Activated naive CD4-positive, alpha-beta T cell treated with anti-CD3 and anti-CD28 coated beads, Interleukin-2, amount 50 U/mL, for 24 hours (primary cell): ENCODE results near the gene VSTM2B.

Experiments
- H3K27ac Mint-ChIP-seq: one replicate; pipeline ENCODE4 v1.8.0; 2021; ENCODE audit warnings: mild to moderate bottlenecking, mixed read lengths
- H3K27me3 Mint-ChIP-seq: one replicate; pipeline ENCODE4 v1.8.0; 2021; ENCODE audit warnings: mixed read lengths
- H3K36me3 Mint-ChIP-seq: one replicate; pipeline ENCODE4 v1.8.0; 2021; ENCODE audit warnings: mixed read lengths
- H3K4me1 Mint-ChIP-seq: one replicate; pipeline ENCODE4 v1.8.0; 2021; ENCODE audit warnings: mixed read lengths
- H3K4me3 Mint-ChIP-seq: one replicate; pipeline ENCODE4 v1.8.0; 2021; ENCODE audit warnings: mild to moderate bottlenecking, mixed read lengths
- H3K9me3 Mint-ChIP-seq: one replicate; pipeline ENCODE4 v1.8.0; 2021; ENCODE audit warnings: mixed read lengths

VSTM2B gene

DNA sequence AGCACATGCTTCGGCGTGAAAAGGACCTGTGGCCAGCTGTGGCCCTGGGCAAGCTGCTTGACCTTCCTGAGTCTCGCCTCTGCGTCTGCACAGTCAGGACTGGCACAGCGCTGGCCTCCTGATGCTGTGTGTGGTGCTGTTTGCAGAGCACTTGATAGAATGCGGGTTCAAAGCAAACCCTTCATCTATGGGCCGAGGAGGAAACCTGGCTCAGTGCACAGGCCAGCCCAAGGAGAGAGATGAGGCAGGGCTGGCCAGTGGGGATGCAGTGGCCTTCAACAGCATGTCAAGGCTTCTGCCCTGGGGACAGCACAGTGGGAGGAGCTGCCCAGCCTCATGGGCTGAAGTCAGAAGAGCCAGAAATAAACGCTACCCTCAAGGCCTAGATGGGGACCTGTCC, 21.3 kb upstream of the VSTM2B start:
- Mint-ChIP-seq H3K27me3 (peaks cover 7% of the 10 kb centered on the region), H3K4me3 (no peak overlapping the region), H3K27ac (no peak overlapping the region), H3K4me1 (no peaks in the 10 kb centered on the region), H3K9me3 (no peaks in the 10 kb centered on the region), H3K36me3 (no peaks in the 10 kb centered on the region)

DNA sequence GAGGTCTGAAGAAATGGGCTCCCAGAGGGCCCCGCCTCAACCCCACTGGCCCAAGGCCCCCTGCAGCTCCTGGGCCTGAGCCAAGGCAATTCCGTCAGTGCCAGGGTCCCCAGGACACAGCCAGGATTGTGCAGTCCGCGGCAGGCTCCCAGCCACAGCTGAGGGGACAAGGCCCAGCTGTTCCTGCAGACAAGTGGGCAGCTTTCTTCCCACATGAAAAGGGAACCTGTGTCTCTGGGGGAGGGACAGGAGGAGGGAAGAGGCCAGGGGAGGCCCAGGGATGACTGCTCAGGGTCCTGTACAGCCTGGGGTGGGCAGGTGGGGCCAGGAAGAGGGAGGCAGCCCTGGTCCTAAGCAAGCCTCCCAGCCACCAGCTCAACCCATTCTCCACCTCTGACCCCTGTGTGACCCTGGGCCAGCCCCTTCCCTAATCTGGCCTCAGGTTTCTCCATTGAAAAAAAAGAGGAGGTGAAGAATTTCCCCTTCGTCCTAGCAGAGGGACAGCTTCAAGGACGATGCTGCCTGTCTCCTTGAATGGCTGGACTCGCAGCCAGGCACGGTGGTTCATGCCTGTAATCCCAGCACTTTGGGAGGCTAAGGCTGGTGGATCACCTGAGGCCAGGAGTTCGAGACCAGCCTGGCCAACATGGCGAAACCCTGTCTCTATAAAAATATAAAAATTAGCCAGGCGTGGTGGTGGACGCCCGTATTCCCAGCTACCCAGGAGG, 20.5 kb upstream of the VSTM2B start:
- H3K27ac Mint-ChIP-seq: no peak overlapping the region
- H3K27me3 Mint-ChIP-seq: peaks cover 11% of the 10 kb centered on the region
- no peak overlapping the region for H3K4me3 Mint-ChIP-seq
- H3K9me3 Mint-ChIP-seq: no peaks in the 10 kb centered on the region
- no peaks in the 10 kb centered on the region for H3K36me3 Mint-ChIP-seq
- no peaks in the 10 kb centered on the region for H3K4me1 Mint-ChIP-seq

DNA sequence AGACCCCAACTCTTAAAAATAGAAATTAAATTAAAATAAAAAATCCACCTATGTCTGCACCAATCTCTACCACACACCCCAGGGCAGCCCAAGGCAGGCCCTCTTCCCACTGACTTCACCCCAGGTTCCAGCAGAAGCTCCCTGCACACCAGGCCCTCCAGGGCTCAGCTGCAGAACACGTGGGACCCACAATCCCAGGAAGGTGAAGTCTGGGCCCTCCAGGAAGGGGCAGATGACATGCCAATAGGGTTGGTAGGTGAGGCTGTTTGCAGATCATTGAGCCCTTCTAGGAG, 19.2 kb upstream of the VSTM2B start:
- no peak overlapping the region for H3K4me3 Mint-ChIP-seq
- no peaks in the 10 kb centered on the region for H3K36me3 Mint-ChIP-seq
- H3K27ac Mint-ChIP-seq: no peak overlapping the region
- H3K27me3 Mint-ChIP-seq: peaks cover 11% of the 10 kb centered on the region
- H3K9me3 Mint-ChIP-seq: no peaks in the 10 kb centered on the region
- H3K4me1 Mint-ChIP-seq: no peaks in the 10 kb centered on the region

DNA sequence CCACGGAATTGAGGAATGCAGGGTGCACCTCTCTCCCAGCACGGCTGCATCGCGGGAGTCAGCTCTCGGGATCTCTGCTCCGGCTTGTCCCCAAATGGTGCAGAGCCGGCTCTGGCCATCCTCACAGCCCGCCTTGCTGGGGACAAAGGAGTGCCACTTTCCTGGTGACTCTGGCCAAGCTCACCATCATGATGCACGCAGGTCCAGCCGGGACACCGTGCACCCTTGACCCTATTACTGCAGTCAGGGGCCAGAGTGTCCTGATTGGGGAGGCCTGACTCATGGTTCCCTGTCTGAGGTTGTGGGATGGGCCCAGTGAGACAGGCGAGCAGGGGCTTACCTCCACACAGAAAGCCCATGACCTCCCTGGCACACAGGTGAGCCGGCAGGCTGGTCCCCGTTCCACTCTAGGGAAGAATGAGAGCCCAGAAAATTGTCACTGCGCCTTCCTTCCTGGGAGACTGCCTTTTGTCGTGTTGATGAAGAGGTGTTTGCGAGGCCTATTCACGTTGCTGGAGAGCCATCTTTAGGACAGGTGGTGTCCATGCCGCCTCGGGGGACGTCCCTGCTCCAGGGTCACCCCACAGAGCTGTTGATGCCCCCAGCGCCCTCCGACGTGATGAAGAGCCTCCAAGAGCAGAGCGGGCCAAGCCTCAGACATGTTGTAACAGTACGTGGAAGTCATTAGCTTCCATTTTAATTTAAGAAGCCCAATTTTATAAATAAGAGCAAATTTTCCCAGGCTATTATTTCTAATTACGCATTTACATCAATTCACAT, 18.5 kb upstream of the VSTM2B start:
- Mint-ChIP-seq H3K27me3 (peaks cover 13% of the 10 kb centered on the region), H3K9me3 (no peaks in the 10 kb centered on the region)

DNA sequence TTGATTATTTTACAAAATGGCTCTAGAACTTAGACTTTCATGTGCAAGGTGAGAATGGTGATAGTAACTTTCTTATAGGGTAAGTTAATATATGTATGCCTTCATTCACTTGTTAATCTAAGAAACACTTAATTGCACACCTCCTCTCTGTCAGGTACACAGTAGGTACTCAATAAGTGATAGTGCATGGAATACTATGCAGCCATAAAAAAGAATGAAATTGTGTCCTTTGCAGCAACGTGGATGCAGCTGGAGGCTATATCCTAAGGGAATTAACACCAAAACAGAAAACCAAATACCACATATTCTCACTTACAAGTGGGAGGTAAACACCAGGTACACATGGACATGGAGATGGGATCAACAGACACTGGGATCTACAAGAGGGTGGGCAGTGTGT, 17.6 kb upstream of the VSTM2B start:
- Mint-ChIP-seq H3K4me3 (no peak overlapping the region), H3K36me3 (no peaks in the 10 kb centered on the region), H3K9me3 (no peaks in the 10 kb centered on the region), H3K27ac (no peak overlapping the region), H3K4me1 (no peaks in the 10 kb centered on the region), H3K27me3 (peaks cover 14% of the 10 kb centered on the region)

More for the DNA sequence above, 18.5 kb upstream of the VSTM2B start:
- Mint-ChIP-seq H3K4me1 (no peaks in the 10 kb centered on the region), H3K4me3 (no peak overlapping the region), H3K36me3 (no peaks in the 10 kb centered on the region), H3K27ac (no peak overlapping the region)

DNA sequence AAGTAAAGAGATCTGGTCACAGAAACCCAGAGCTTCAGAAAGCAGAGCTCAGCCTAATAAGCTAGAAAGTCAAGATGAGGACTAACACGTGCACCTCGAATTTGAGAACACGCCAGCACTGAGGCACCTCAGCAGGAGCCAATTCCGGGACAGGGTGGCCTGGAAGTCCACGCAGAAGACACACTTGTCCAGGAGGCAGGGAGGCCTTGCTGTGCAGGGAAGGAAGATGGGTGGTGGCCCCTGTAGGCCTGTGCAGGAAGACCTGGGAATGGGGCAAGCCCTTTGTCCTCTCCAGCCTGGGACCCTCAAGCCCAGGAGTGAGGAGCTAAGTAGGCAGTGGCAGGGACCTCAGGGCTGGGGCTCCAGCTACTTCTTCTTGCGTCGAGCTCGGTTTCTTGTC, 16.3 kb upstream of the VSTM2B start:
- H3K9me3 Mint-ChIP-seq: no peaks in the 10 kb centered on the region
- H3K36me3 Mint-ChIP-seq: no peaks in the 10 kb centered on the region
- no peaks in the 10 kb centered on the region for H3K4me1 Mint-ChIP-seq
- no peak overlapping the region for H3K27ac Mint-ChIP-seq
- no peak overlapping the region for H3K4me3 Mint-ChIP-seq
- peaks cover 14% of the 10 kb centered on the region for H3K27me3 Mint-ChIP-seq

DNA sequence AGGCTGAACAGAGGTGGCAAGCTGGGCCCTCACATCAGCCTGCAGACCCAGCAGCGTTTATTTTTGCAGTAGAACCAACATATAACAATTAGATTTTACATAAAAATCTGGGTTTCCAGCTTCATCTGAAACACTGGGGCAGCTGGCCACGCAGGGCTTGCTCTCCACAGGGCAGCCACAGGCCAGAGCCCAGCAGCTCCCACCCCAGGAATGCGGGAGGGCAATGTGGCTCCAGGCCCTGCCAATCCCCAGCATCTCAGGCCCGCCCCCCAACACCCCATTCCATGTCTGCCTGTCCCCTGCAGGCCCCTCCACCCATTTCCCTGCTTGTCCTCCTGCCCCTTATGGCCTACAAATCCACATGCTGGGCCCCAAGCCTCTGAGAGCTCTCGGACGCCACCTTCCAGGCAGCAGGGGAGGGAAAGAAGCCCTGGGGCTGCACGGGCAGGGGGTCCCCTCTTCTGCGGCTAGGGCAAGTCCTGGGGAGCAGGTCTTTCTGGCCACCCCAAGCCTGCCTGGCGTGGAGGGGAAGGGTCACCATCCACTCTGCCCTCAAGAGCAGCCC, 15.0 kb upstream of the VSTM2B start:
- no peak overlapping the region for H3K4me3 Mint-ChIP-seq
- H3K27me3 Mint-ChIP-seq: peaks cover 14% of the 10 kb centered on the region
- no peaks in the 10 kb centered on the region for H3K36me3 Mint-ChIP-seq
- no peaks in the 10 kb centered on the region for H3K4me1 Mint-ChIP-seq
- no peak overlapping the region for H3K27ac Mint-ChIP-seq
- H3K9me3 Mint-ChIP-seq: no peaks in the 10 kb centered on the region

DNA sequence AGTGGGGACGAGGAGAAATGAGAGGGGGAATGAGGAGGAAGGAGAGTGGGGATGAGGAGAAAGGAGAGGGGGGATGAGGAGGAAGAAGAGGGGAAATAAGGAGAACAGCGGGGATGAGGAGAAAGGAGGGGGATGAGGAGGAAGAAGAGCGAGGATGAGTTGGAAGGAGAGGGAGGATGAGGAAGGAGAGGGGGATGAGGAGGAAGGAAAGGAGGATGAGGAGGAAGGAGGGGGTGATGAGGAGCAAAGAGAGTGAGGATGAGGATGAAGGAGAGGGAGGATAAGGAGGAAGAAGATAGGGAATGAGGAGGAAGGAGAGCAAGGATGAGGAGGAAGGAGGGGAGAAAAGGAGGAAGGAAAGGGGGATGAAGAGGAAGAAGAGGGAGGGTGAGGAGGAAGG, 14.0 kb upstream of the VSTM2B start:
- no peaks in the 10 kb centered on the region for H3K4me1 Mint-ChIP-seq
- H3K27me3 Mint-ChIP-seq: peaks cover 14% of the 10 kb centered on the region
- H3K27ac Mint-ChIP-seq: no peak overlapping the region
- H3K9me3 Mint-ChIP-seq: no peaks in the 10 kb centered on the region
- H3K4me3 Mint-ChIP-seq: no peak overlapping the region
- H3K36me3 Mint-ChIP-seq: no peaks in the 10 kb centered on the region

DNA sequence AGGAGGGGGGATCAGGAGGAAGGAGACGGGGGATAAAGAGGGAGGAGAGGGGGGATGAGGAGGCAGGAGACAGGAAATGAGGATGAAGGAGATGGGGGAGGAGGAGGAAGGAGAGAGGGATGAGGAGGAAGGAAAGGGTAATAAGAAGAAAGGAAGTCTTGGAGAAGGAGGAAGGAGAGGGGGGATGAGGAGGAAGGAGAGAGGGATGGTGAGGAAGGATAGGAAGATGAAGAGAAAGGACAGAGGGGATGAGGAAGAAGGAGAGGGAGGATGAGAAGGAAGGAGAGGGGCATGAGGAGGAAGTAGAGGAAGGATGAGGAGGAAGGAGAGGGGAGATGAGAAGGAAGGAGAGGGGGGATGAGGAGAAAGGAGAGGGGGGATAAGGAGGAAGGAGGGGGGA, 13.0 kb upstream of the VSTM2B start:
- Mint-ChIP-seq H3K27me3 (peaks cover 14% of the 10 kb centered on the region), H3K4me1 (no peaks in the 10 kb centered on the region)

DNA sequence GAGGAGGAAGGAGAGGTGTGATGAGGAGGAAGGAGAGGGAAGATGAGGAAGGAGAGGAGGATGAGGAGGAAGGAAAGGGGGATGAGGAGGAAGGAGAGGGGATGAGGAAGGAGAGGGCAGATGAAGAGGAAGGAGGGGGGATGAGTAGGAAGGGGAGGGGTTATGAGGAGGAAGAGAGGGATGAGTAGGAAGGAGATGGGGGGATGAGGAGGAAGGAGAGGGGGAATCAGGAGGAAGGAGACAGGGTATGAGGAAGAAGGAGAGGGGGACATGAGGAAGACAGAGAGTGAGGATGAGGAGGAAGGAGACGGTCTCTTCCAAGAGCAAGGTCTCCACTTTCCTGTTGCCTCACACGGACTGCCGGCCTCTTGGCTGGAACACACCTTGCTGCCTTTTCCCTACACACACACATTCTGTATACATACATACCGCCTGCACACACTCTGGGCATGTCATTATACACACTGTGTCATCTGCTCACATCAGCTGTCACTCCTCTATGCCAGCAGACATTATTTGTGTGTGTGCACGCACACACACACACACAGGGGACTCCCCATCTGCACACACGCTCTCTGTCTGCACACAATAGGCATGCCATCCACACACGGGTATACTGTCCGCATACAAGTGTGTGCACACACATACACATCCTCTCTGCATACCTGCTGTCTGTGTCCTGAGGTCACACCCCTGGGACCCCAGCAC, 11.1 kb upstream of the VSTM2B start:
- H3K4me1 Mint-ChIP-seq: no peaks in the 10 kb centered on the region
- no peak overlapping the region for H3K27ac Mint-ChIP-seq
- peaks cover 8% of the 10 kb centered on the region for H3K27me3 Mint-ChIP-seq
- H3K36me3 Mint-ChIP-seq: no peaks in the 10 kb centered on the region
- no peak overlapping the region for H3K4me3 Mint-ChIP-seq
- no peaks in the 10 kb centered on the region for H3K9me3 Mint-ChIP-seq

More for the DNA sequence above, 13.0 kb upstream of the VSTM2B start:
- Mint-ChIP-seq H3K4me3 (no peak overlapping the region), H3K36me3 (no peaks in the 10 kb centered on the region), H3K27ac (no peak overlapping the region), H3K9me3 (no peaks in the 10 kb centered on the region)

DNA sequence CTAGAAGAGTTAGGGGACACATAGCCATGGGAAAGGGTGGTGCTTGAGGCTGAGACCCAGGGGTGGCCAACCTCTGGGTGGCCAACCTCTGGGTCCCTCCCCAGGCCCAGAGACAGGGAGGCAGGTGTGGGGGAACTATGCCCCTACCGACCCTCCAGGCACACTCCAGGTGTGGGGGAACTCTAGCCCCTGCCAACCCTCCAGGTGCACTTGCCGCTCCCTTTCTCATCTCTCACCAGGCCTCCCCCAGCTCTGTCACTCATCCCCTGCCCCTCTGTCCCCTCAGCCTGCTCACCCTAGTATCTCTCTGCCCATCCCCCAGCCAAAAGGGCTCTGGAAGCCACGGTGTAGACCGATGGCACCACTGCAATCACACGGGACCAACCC, 10.6 kb upstream of the VSTM2B start:
- Mint-ChIP-seq H3K27ac (no peak overlapping the region), H3K4me3 (no peak overlapping the region), H3K27me3 (peaks cover 4% of the 10 kb centered on the region), H3K36me3 (no peaks in the 10 kb centered on the region), H3K9me3 (no peaks in the 10 kb centered on the region), H3K4me1 (no peaks in the 10 kb centered on the region)

DNA sequence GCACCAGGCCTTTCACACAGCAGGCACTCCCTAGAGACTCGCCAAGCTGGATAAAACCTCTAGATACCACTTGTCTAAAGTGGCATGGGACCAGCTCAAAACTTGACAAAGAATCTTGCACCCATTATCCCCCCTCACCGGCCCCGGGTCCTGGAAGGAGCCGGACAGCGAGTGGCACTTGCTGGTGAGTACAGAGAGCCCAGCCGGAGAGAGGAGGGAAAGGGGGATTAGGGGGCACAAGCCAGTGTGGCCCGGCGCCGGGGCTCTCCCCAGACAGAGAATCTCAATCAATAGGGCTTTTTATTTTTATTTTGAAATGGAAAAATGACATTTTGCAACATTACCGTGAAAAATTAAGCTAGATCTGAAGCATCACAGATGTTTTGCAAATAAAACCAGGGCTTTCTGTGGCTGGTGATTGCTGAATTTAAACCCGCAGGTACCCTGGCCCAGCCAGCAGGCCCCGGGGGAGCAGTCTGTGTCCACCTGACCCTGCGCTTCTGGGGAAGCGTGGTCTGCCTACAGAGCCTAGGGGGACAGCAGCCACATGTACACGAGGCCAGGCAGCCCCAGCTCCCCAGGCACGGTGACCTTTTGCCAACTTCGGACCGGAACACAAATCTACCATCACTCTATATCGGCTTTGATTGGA, 10.0 kb upstream of the VSTM2B start:
- no peak overlapping the region for H3K27ac Mint-ChIP-seq
- no peak overlapping the region for H3K4me3 Mint-ChIP-seq
- no peaks in the 10 kb centered on the region for H3K9me3 Mint-ChIP-seq
- H3K27me3 Mint-ChIP-seq: peaks cover 6% of the 10 kb centered on the region
- no peaks in the 10 kb centered on the region for H3K36me3 Mint-ChIP-seq
- no peaks in the 10 kb centered on the region for H3K4me1 Mint-ChIP-seq

DNA sequence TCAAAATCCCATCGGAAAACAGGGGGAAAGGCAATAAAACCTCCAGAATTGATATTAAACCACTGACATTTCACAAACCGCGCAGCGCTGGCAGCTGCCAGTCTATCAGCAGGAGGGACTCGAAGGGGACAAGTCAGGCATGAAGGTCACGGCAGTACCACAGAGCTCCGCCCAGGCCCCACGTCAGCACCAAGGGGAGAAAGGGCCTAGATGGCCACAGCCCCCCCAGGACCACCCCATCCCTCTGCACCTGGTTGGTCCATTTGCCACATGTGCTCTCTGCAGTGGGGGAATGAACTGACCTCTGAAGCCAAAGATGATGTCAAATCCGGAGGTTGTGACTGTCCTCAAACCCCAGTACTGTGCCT, 9.5 kb upstream of the VSTM2B start:
- Mint-ChIP-seq H3K9me3 (no peaks in the 10 kb centered on the region), H3K27ac (no peak overlapping the region), H3K4me3 (no peak overlapping the region), H3K4me1 (no peaks in the 10 kb centered on the region), H3K27me3 (peaks cover 7% of the 10 kb centered on the region), H3K36me3 (no peaks in the 10 kb centered on the region)

DNA sequence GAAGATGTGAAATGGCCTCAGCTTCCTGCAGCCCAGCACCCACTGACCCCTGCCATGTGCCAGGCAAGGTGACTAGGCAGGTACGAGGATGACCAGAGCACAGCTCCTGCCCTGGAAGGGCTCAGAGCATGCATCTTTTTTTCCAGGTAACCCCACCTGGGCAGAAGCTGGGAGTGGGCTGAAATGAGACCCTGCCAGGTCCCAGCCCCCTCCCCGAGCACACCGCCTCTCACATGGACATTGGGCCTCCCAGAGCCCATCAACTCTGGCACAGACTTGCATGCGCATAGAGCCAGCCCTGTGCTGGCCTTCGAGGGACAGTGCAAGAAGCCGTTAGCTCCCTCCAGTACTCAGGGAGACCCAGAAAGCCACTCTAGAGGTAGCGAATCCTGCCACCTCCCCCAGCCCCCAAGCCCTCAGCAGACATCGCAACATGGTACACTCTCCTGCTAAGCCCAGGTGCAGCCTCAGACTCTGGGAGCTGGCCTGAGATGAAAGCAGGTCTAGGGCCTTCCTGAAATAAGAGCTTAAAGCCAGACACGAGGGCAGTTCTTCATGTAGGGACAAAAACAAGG, 8.9 kb upstream of the VSTM2B start:
- no peaks in the 10 kb centered on the region for H3K9me3 Mint-ChIP-seq

DNA sequence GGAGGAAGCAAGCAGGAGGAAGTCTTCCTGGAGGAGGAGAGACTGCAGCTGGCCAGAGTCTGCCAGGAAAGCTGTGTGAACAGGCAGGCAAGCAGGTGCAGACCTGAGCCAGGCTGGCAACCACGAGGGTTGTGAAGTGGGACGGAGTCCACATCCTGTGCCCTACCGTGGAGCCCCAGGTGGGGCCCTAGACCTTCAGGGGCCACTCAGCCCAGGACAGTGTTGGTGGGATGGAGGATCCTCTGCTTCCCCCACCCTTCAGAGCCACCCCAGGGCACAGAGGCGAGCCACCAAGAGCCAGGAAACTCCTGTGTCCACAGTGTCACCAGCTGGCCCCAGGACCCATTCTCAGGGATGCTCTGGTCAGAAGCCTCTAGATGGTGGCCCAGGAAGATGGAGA, 8.4 kb upstream of the VSTM2B start:
- no peak overlapping the region for H3K27ac Mint-ChIP-seq
- H3K36me3 Mint-ChIP-seq: no peaks in the 10 kb centered on the region
- peaks cover 8% of the 10 kb centered on the region for H3K27me3 Mint-ChIP-seq
- no peak overlapping the region for H3K4me3 Mint-ChIP-seq
- H3K9me3 Mint-ChIP-seq: no peaks in the 10 kb centered on the region
- H3K4me1 Mint-ChIP-seq: no peaks in the 10 kb centered on the region

More for the DNA sequence above, 8.9 kb upstream of the VSTM2B start:
- no peaks in the 10 kb centered on the region for H3K4me1 Mint-ChIP-seq
- no peaks in the 10 kb centered on the region for H3K36me3 Mint-ChIP-seq
- no peak overlapping the region for H3K27ac Mint-ChIP-seq
- no peak overlapping the region for H3K4me3 Mint-ChIP-seq
- peaks cover 9% of the 10 kb centered on the region for H3K27me3 Mint-ChIP-seq
